ENCODE measurements around the gene RBPJL. TPM values are rescaled to one million over a fixed set of nuclear protein-coding genes. Genes with fewer than 3 reads are reported as not detected.
A peak's percentile ranks its signal among the peaks of the same experiment; 100 is the strongest.

RBPJL gene
- total RNA-seq, 1 donor from 2014 or later, result not detected

- Mint-ChIP-seq H3K36me3 (ENCODE audit: low read depth) (no peaks in the 10 kb centered on the region), H3K27me3 (ENCODE audit: low read depth) (peaks cover 52% of the 10 kb centered on the region), H3K27ac (ENCODE audit: unreplicated experiment) (no peak overlapping the region), H3K9me3 (no peaks in the 10 kb centered on the region), H3K4me3 (no peak overlapping the region), H3K4me1 (no peaks in the 10 kb centered on the region)
- TF ChIP-seq CTCF (conservative IDR thresholded peaks at IDR 0.05), result no peak
- DNase-seq (ENCODE audit: low read depth, low spot score), result no peak
Observed at GRCh38 chr20:45307076-45307640, 518 bp downstream of the RBPJL start.

GRCh38 chr20:45308117-45308778 lies 1.6 kb downstream of the RBPJL start, which contains the start of gene MATN4:
TSS of gene MATN4 (minus strand) at chr20:45308299. CDS start at chr20:45305582, 2,717 bp downstream.
- Mint-ChIP-seq H3K9me3 (no peaks in the 10 kb centered on the region), H3K27ac (ENCODE audit: unreplicated experiment) (no peak within 1 kb of the TSS), H3K4me3 (no peak within 1 kb of the TSS), H3K4me1 (no peaks in the 10 kb centered on the region), H3K27me3 (ENCODE audit: low read depth) (peaks cover 49% of the 10 kb centered on the region), H3K36me3 (ENCODE audit: low read depth) (no peaks in the 10 kb centered on the region)
- TF ChIP-seq CTCF (conservative IDR thresholded peaks at IDR 0.05), result no peak
- DNase-seq (ENCODE audit: low read depth, low spot score), result no peak

- Mint-ChIP-seq H3K9me3 (no peaks in the 10 kb centered on the region), H3K36me3 (ENCODE audit: low read depth) (no peaks in the 10 kb centered on the region), H3K27me3 (ENCODE audit: low read depth) (peaks cover 45% of the 10 kb centered on the region), H3K4me3 (no peak overlapping the region), H3K27ac (ENCODE audit: unreplicated experiment) (no peak overlapping the region), H3K4me1 (no peaks in the 10 kb centered on the region)
- no peak for DNase-seq (ENCODE audit: low read depth, low spot score)
- no peak for TF ChIP-seq CTCF (conservative IDR thresholded peaks at IDR 0.05)
Observed at GRCh38 chr20:45309075-45309474, 2.4 kb downstream of the RBPJL start.

- H3K4me1 Mint-ChIP-seq, result no peaks in the 10 kb centered on the region
- peaks cover 32% of the 10 kb centered on the region for H3K27me3 Mint-ChIP-seq (ENCODE audit: low read depth)
- TF ChIP-seq CTCF (conservative IDR thresholded peaks at IDR 0.05), result peak; percentile 86
- peak; percentile 69 for DNase-seq (ENCODE audit: low read depth, low spot score)
- no peak overlapping the region for H3K4me3 Mint-ChIP-seq
- H3K27ac Mint-ChIP-seq (ENCODE audit: unreplicated experiment), result no peak overlapping the region
- H3K36me3 Mint-ChIP-seq (ENCODE audit: low read depth), result no peaks in the 10 kb centered on the region
- no peaks in the 10 kb centered on the region for H3K9me3 Mint-ChIP-seq
Observed at GRCh38 chr20:45311589-45312211, 5.1 kb downstream of the RBPJL start.

- no peaks in the 10 kb centered on the region for H3K9me3 Mint-ChIP-seq
- no peaks in the 10 kb centered on the region for H3K4me1 Mint-ChIP-seq
- DNase-seq (ENCODE audit: low read depth, low spot score), result no peak
- no peak overlapping the region for H3K27ac Mint-ChIP-seq (ENCODE audit: unreplicated experiment)
- TF ChIP-seq CTCF (conservative IDR thresholded peaks at IDR 0.05), result no peak
- H3K4me3 Mint-ChIP-seq, result no peak overlapping the region
- H3K27me3 Mint-ChIP-seq (ENCODE audit: low read depth), result peaks cover 35% of the 10 kb centered on the region
- no peaks in the 10 kb centered on the region for H3K36me3 Mint-ChIP-seq (ENCODE audit: low read depth)
Observed at GRCh38 chr20:45312241-45312640, 5.6 kb downstream of the RBPJL start.
